NT2/D1 (cell line): Measurements from ENCODE around the gene PPEF2.

Experiments
- DNase-seq: peaks from one replicate; pipeline ENCODE4 v3.0.0-alpha.2; 2011; ENCODE audit warnings: low read depth, low spot score
- H3K27me3 ChIP-seq: 2 replicates; pipeline ENCODE4 v1.6.0; 2011; ENCODE audit warnings: mild to moderate bottlenecking; ENCODE audit not compliant: insufficient read length, insufficient read depth
- H3K36me3 ChIP-seq: 2 replicates; pipeline ENCODE4 v1.6.1; 2011; ENCODE audit warnings: mild to moderate bottlenecking, low read length, mixed read lengths; ENCODE audit not compliant: insufficient read depth, insufficient read length
- H3K4me1 ChIP-seq: 2 replicates; pipeline ENCODE4 v1.5.1; 2011; ENCODE audit not compliant: insufficient read depth, insufficient read length
- H3K4me3 ChIP-seq: 2 replicates; pipeline ENCODE4 v1.5.1; 2011; ENCODE audit warnings: low read depth; ENCODE audit not compliant: insufficient read length
- H3K9ac ChIP-seq: 2 replicates; pipeline ENCODE4 v1.6.0; 2011; ENCODE audit warnings: low read depth; ENCODE audit not compliant: insufficient read length
- H3K9me3 ChIP-seq: 2 replicates; pipeline ENCODE4 v1.5.1; 2011; ENCODE audit warnings: mild to moderate bottlenecking, low read length; ENCODE audit not compliant: insufficient read depth
- SUZ12 ChIP-seq: IDR thresholded peaks from 2 replicates; pipeline ENCODE4 v1.6.1; 2011; ENCODE audit not compliant: insufficient read length, insufficient read depth; ENCODE audit errors: extremely low read depth
- YY1 ChIP-seq: IDR thresholded peaks from 2 replicates; pipeline ENCODE4 v1.6.1; 2011; ENCODE audit not compliant: insufficient read length, insufficient read depth
- ZNF274 ChIP-seq: IDR thresholded peaks from 2 replicates; pipeline ENCODE4 v1.6.1; 2011; ENCODE audit warnings: mild to moderate bottlenecking, low read depth, low read length

Gene PPEF2

GRCh38 chr4:75823812-75824211 lies 78.4 kb downstream of the PPEF2 start:
- Histone ChIP-seq H3K4me1 (no peaks in the 10 kb centered on the region), H3K27me3 (no peaks in the 10 kb centered on the region), H3K36me3 (no peaks in the 10 kb centered on the region), H3K9me3 (no peaks in the 10 kb centered on the region), H3K9ac (no peak overlapping the region), H3K4me3 (no peak overlapping the region)
- TF ChIP-seq YY1 (no peak), ZNF274 (no peak), SUZ12 (no peak)
- no peak for DNase-seq

GRCh38 chr4:75822416-75822815 lies 79.8 kb downstream of the PPEF2 start:
- DNase-seq = no peak
- Histone ChIP-seq H3K36me3 (no peaks in the 10 kb centered on the region), H3K4me3 (no peak overlapping the region), H3K9me3 (no peaks in the 10 kb centered on the region), H3K4me1 (no peaks in the 10 kb centered on the region), H3K9ac (no peak overlapping the region), H3K27me3 (no peaks in the 10 kb centered on the region)
- no peak for TF ChIP-seq ZNF274
- no peak for TF ChIP-seq YY1
- no peak for TF ChIP-seq SUZ12

- Histone ChIP-seq H3K27me3 (no peaks in the 10 kb centered on the region), H3K9ac (no peak overlapping the region), H3K4me1 (no peaks in the 10 kb centered on the region), H3K9me3 (no peaks in the 10 kb centered on the region), H3K36me3 (no peaks in the 10 kb centered on the region), H3K4me3 (no peak overlapping the region)
- no peak for TF ChIP-seq SUZ12
- no peak for TF ChIP-seq ZNF274
- TF ChIP-seq YY1 = no peak
- DNase-seq = no peak
These were observed 80.3 kb downstream of the PPEF2 start for GRCh38 chr4:75821966-75822365.

GRCh38 chr4:75821216-75821615 lies 81.0 kb downstream of the PPEF2 start:
- H3K4me3 ChIP-seq = no peak overlapping the region
- H3K9ac ChIP-seq = no peak overlapping the region
- TF ChIP-seq ZNF274 (no peak), YY1 (no peak), SUZ12 (no peak)
- no peak for DNase-seq
- no peaks in the 10 kb centered on the region for H3K27me3 ChIP-seq
- no peaks in the 10 kb centered on the region for H3K9me3 ChIP-seq
- no peaks in the 10 kb centered on the region for H3K36me3 ChIP-seq
- no peaks in the 10 kb centered on the region for H3K4me1 ChIP-seq

DNA sequence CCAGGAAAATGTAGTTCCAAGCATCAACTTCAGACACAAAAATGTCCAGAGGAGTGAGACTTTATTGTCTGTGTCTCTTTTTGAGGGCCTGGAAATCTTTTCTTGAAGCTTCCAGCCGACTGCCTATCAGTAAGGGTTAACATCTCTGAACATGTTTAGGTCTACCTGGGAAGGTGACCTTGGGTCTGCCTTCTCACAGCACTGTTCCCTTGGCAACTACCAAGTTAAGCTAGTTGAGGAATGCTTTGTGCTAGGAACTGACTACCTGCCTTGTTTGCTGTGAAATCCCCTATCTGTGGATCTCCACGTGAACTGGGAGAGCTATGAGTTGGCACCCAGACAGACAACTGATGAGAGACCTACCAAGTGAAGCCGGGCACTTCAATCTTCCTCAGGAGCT lies 81.6 kb downstream of the PPEF2 start:
- H3K27me3 ChIP-seq = no peaks in the 10 kb centered on the region
- no peak overlapping the region for H3K9ac ChIP-seq
- H3K36me3 ChIP-seq = peaks cover under 1% of the 10 kb centered on the region
- H3K4me3 ChIP-seq = no peak overlapping the region
- DNase-seq = no peak
- TF ChIP-seq SUZ12 (no peak), ZNF274 (no peak), YY1 (no peak)
- no peaks in the 10 kb centered on the region for H3K4me1 ChIP-seq
- no peaks in the 10 kb centered on the region for H3K9me3 ChIP-seq

GRCh38 chr4:75820197-75820596 lies 82.1 kb downstream of the PPEF2 start:
- Histone ChIP-seq H3K4me1 (no peaks in the 10 kb centered on the region), H3K27me3 (no peaks in the 10 kb centered on the region), H3K9ac (no peak overlapping the region), H3K36me3 (peaks cover 5% of the 10 kb centered on the region), H3K4me3 (no peak overlapping the region), H3K9me3 (no peaks in the 10 kb centered on the region)
- DNase-seq = no peak
- TF ChIP-seq YY1 = no peak
- no peak for TF ChIP-seq ZNF274
- no peak for TF ChIP-seq SUZ12

DNA sequence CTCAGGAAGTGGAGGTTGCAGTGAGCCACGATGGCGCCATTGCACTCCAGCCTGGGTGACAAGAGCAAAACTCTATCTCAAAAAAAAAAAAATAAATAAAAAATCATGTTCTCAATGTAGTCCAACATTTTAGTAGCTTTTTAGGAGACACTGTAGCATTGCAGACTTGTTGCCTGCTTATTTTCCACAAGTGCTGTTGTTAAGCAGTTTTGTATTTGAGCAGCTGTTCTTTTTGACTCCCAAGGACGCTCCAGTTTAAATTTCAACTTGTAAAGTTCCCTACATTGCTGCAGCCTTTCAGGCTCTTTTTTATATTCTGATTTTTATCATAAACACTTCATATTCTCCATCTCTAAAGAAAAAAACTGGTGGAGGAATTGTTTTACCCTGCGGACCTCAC lies 83.1 kb downstream of the PPEF2 start:
- Histone ChIP-seq H3K36me3 (peaks cover 16% of the 10 kb centered on the region), H3K9ac (no peak overlapping the region), H3K4me1 (no peaks in the 10 kb centered on the region), H3K9me3 (no peaks in the 10 kb centered on the region), H3K4me3 (no peak overlapping the region), H3K27me3 (no peaks in the 10 kb centered on the region)
- TF ChIP-seq ZNF274 = no peak
- TF ChIP-seq SUZ12 = no peak
- no peak for TF ChIP-seq YY1
- DNase-seq = no peak

DNA sequence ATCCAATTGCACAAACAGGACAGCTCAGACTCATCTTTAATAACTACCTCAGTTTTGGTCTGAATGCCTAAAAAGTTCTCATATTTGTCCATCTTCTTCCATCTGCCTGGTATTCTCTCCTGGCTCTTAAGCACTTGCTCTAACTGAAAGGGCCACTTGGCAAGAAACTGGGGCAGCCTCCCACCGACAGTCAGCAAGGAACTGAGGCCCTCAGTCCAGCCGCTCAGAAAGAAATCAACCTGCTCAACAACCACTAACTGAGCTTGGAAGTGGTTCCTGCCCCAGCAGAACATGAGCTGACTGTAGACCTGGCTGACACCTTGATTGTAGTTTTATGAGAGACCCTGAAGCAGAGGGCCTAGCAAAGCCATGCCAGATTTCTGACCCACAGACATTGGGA lies 84.4 kb downstream of the PPEF2 start:
- Histone ChIP-seq H3K27me3 (no peaks in the 10 kb centered on the region), H3K9me3 (no peaks in the 10 kb centered on the region), H3K36me3 (peaks cover 24% of the 10 kb centered on the region), H3K4me1 (no peaks in the 10 kb centered on the region), H3K9ac (no peak overlapping the region), H3K4me3 (no peak overlapping the region)
- DNase-seq = no peak
- no peak for TF ChIP-seq ZNF274
- TF ChIP-seq YY1 = no peak
- no peak for TF ChIP-seq SUZ12
